Vagina (tissue), 2 donors: ENCODE results near the gene CTNNA3.

Source experiments
- POLR2A ChIP-seq, 2 donors: fragments of 450-650 bp; IDR thresholded peaks; one replicate each; pipeline ENCODE4 v1.6.1; 2017; ENCODE audit warnings: antibody characterized with exemption in 2 of 2, mild to moderate bottlenecking in 2 of 2, moderate library complexity in 2 of 2
- TF ChIP-seq, protein P1 (sequence below), 3 experiments: fragments of 450-650 bp in 2 of 3; fragments of 200-600 bp in 1 of 3; sonication (generic) in 1 of 3; IDR thresholded peaks; one replicate each; pipeline ENCODE4 v1.5.1; 2017 to 2019; ENCODE audit warnings: antibody characterized with exemption in 3 of 3, mild to moderate bottlenecking in 2 of 3, moderate library complexity in 2 of 3

DNA sequence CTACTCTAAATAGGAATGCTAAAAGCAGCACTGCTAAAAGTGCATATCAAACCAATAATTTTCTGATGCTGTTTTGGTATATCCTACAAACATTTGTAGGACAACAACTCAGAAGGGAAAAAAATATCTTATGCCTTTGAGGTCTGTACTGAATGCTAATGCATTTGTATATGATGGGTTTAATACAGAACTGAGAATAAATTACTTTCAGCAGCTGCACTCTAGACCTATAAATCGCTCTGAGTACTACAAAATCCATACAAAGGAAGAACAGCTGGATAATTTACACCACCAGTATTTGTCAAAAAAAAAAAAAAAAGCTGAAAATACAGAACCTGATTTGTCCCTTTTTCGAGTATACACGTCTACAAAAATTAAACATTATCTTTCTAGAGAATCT, 426.2 kb downstream of the CTNNA3 start:
- TF ChIP-seq, protein P1, sequence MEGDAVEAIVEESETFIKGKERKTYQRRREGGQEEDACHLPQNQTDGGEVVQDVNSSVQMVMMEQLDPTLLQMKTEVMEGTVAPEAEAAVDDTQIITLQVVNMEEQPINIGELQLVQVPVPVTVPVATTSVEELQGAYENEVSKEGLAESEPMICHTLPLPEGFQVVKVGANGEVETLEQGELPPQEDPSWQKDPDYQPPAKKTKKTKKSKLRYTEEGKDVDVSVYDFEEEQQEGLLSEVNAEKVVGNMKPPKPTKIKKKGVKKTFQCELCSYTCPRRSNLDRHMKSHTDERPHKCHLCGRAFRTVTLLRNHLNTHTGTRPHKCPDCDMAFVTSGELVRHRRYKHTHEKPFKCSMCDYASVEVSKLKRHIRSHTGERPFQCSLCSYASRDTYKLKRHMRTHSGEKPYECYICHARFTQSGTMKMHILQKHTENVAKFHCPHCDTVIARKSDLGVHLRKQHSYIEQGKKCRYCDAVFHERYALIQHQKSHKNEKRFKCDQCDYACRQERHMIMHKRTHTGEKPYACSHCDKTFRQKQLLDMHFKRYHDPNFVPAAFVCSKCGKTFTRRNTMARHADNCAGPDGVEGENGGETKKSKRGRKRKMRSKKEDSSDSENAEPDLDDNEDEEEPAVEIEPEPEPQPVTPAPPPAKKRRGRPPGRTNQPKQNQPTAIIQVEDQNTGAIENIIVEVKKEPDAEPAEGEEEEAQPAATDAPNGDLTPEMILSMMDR (IDR thresholded peaks at IDR 0.05) = no peak
- no peak for TF ChIP-seq POLR2A (IDR thresholded peaks at IDR 0.05)
